WERI-Rb-1 (cell line): Measurements from ENCODE around the gene ANO10.
A peak's percentile ranks its signal among the peaks of the same experiment; 100 is the strongest.

ENCODE experiments used
- DNase-seq: peaks from one replicate; pipeline ENCODE4 v3.0.0-alpha.2; 2020
- H3K27ac ChIP-seq: fragments of 250-450 bp; sonication (Bioruptor Pico); 2 replicates; pipeline ENCODE4 v1.5.1; 2020; ENCODE audit warnings: mild to moderate bottlenecking, moderate library complexity
- H3K27me3 ChIP-seq: fragments of 250-450 bp; sonication (Bioruptor Pico); 2 replicates; pipeline ENCODE4 v1.5.1; 2021; ENCODE audit warnings: mild to moderate bottlenecking, low read depth, moderate library complexity; ENCODE audit not compliant: insufficient read depth, severe bottlenecking
- H3K36me3 ChIP-seq: fragments of 250-450 bp; sonication (Bioruptor Pico); 2 replicates; pipeline ENCODE4 v1.5.1; 2020; ENCODE audit warnings: mild to moderate bottlenecking, moderate library complexity
- H3K4me3 ChIP-seq: 2 replicates; pipeline ENCODE4 v1.5.1; 2011; ENCODE audit warnings: low read depth, mild to moderate bottlenecking, control low read depth, low read length
- H3K9me3 ChIP-seq: fragments of 250-450 bp; sonication (Bioruptor Pico); 2 replicates; pipeline ENCODE4 v1.5.1; 2021; ENCODE audit warnings: mild to moderate bottlenecking, moderate library complexity; ENCODE audit not compliant: severe bottlenecking
- TF ChIP-seq, protein P1 (sequence below): IDR thresholded peaks from 2 replicates; pipeline ENCODE4 v1.5.1; 2011; ENCODE audit warnings: low read depth, mild to moderate bottlenecking, control low read depth, inconsistent platforms, low read length

The ANO10 gene

DNA sequence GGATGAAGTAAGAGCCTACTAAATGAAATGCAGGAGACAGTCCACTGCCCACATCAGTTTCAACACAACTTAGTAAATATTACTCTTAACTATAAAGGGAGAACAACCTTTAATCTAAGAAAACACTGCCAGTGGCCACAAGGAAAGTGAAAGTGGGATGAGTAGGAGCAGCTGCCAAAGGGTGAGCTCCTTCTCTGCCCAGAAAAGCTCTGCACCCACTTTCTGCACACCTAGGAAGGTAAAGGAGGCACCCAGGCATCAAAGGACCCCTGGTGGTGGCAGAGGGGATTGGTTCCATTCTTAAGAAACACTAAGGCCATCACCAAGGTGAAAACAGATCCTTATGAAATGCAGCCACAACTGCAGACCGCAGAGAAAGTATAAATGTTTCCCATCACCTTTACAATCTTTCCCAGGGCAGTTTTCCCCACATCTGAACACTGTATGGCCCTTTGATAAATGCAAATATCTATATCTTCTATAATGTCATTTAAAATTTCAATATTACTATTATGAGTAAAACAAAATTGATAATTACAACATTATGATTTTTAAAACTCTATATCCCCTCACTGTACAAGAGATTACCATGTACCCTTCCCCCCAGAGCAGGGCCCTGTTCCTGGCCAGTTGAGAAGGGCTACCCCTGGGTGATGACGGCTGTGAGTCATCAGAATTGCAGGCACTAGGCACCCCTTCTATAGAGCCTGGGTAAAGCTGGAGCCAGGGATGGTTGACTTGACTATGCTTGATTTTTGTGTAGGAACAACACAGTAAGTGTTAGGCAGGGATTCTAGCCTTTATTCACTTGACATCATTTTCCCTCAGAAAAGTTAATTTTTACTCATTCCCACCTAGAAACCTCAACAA is 243.5 kb downstream of the ANO10 start:
- no peaks in the 10 kb centered on the region for H3K27me3 ChIP-seq

DNA sequence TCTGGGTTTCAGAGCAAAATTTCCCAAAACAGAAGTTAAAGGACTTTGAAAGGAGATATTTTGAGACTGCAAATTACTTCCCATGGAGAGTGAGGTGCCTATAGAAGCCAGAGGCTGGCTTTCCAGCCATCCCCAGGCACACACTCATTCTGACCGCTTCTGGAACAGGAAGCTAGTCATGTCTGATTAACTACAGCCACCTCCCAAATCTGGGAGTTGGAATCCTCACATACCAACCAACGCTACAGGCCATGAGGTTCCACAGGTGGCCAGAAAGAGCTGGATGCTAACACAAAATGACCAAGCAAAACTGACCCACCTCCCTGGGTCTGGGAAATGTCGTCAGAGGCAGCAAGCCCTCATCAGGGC is 248.3 kb downstream of the ANO10 start:
- Histone ChIP-seq H3K36me3 (no peaks in the 10 kb centered on the region), H3K4me3 (no peak overlapping the region), H3K27ac (no peak overlapping the region), H3K27me3 (no peaks in the 10 kb centered on the region), H3K9me3 (no peaks in the 10 kb centered on the region)
- TF ChIP-seq, protein P1, sequence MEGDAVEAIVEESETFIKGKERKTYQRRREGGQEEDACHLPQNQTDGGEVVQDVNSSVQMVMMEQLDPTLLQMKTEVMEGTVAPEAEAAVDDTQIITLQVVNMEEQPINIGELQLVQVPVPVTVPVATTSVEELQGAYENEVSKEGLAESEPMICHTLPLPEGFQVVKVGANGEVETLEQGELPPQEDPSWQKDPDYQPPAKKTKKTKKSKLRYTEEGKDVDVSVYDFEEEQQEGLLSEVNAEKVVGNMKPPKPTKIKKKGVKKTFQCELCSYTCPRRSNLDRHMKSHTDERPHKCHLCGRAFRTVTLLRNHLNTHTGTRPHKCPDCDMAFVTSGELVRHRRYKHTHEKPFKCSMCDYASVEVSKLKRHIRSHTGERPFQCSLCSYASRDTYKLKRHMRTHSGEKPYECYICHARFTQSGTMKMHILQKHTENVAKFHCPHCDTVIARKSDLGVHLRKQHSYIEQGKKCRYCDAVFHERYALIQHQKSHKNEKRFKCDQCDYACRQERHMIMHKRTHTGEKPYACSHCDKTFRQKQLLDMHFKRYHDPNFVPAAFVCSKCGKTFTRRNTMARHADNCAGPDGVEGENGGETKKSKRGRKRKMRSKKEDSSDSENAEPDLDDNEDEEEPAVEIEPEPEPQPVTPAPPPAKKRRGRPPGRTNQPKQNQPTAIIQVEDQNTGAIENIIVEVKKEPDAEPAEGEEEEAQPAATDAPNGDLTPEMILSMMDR, result no peak
- DNase-seq, result no peak

More for the DNA sequence above, 243.5 kb downstream of the ANO10 start:
- Histone ChIP-seq H3K4me3 (no peak overlapping the region), H3K9me3 (no peaks in the 10 kb centered on the region), H3K36me3 (no peaks in the 10 kb centered on the region), H3K27ac (no peak overlapping the region)
- DNase-seq, result peak; percentile 59
- TF ChIP-seq, protein P1, result peak; percentile 77

DNA sequence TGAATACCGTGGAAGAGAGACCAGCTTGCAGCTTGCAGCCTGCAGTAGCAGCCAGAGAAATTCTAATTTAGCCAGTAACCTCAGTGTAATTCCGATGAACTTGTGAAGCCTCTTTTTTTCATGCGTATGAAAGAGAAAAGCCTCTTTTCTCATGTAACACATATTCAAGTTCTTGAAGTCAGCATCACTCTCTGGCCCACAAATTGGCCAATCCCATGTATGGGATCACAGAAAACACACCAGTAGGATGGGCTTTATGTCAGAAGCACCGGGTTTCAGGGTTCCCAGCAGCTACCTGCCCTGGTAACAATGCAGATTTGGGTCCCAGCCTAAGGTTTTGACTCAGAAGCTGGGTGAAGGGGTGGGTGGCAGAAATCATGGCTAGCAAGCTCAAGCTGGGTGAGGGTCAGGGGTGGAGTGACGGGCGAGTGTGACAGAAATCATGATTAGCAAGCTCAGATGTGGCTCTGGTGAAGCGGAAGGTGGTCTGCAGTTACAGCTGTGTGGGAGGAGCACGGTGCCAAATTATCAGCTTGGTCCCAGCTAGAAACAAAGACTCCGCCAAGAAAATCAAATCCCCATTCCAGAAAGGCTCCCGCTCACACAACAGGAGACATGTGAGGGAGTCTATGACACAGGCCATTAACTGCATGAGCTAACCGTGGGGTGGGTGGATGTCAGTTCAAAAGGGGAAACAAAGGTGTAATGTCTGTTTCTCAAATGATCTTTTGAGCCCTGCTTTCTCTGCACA is 248.8 kb downstream of the ANO10 start:
- no peak for DNase-seq
- no peak overlapping the region for H3K27ac ChIP-seq
- TF ChIP-seq, protein P1, result no peak
- H3K4me3 ChIP-seq, result no peak overlapping the region
- no peaks in the 10 kb centered on the region for H3K27me3 ChIP-seq
- no peaks in the 10 kb centered on the region for H3K36me3 ChIP-seq
- no peaks in the 10 kb centered on the region for H3K9me3 ChIP-seq

DNA sequence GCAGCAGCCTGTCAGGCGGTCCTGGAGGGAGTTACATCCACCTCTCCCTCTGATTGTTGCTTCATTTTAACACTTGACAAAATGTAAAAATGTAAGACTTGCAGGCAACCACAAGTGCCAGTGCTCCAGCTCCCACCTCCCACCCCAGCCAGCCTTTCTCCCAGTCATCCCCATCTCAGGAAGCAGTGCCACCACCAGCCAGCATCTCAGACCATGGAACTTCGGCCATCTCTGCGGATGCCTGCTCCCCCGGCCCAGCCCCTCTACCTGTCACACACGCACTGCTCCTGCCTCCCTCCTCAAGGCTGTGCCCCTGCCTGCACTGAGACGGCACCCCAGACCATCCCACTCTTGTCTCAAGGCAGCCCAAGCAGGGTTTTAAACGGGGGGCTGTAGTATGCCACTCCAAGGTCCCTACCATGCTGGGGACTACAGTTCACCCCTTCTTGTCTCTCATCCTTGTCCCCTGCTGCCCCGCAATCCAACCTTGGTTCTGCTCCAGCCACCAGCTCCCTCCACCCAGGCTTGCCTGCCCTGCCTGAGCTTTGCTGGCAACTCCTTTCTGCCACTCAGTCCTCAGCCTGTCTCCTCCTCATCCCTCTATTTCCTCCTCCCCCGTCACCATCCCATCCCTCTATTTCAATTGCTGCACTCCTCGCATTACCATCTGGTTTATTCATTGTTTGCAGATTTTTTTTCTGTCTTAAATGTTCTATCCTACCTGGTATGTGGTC is 249.6 kb downstream of the ANO10 start:
- DNase-seq, result no peak
- Histone ChIP-seq H3K9me3 (no peaks in the 10 kb centered on the region), H3K36me3 (no peaks in the 10 kb centered on the region), H3K4me3 (no peak overlapping the region), H3K27me3 (no peaks in the 10 kb centered on the region), H3K27ac (no peak overlapping the region)
- TF ChIP-seq, protein P1, result no peak

DNA sequence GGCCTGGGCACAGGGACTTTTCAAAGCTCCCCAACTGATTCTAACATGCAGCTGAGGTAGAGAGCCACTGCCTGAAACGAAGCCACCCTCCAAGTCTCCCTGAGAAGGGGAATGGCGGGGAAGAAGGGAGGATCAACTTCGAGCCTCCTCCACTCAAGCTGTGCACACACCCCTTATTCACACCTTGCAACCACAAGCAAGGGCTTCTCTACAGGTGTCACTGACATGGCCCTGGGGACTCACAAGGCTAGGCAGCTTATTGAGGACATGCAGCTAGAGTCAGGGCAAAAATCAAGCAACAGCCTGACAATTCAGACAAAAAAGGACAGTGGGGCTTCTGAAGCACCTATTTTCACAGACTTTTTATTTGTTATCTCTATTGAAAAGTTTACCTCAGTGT is 250.3 kb downstream of the ANO10 start:
- no peaks in the 10 kb centered on the region for H3K36me3 ChIP-seq
- H3K9me3 ChIP-seq, result no peaks in the 10 kb centered on the region
- TF ChIP-seq, protein P1, result no peak
- H3K4me3 ChIP-seq, result no peak overlapping the region
- no peak overlapping the region for H3K27ac ChIP-seq
- no peak for DNase-seq
- H3K27me3 ChIP-seq, result no peaks in the 10 kb centered on the region
